Activated CD8-positive, alpha-beta memory T cell treated with anti-CD3 and anti-CD28 coated beads, Interleukin-2, amount 50 U/mL, for 4 hours (primary cell): ENCODE measurements around the gene UBE2D2.
A peak's percentile ranks its signal among the peaks of the same experiment; 100 is the strongest.
"Not testable (repeated sequence)": the region's sequence is repeated elsewhere in the genome, so short reads cannot be mapped to it uniquely, and the experiment has no call there.

Source experiments
- DNase-seq: peaks from one replicate; pipeline ENCODE4 v3.0.0-alpha.2; 2020

UBE2D2 gene

DNA sequence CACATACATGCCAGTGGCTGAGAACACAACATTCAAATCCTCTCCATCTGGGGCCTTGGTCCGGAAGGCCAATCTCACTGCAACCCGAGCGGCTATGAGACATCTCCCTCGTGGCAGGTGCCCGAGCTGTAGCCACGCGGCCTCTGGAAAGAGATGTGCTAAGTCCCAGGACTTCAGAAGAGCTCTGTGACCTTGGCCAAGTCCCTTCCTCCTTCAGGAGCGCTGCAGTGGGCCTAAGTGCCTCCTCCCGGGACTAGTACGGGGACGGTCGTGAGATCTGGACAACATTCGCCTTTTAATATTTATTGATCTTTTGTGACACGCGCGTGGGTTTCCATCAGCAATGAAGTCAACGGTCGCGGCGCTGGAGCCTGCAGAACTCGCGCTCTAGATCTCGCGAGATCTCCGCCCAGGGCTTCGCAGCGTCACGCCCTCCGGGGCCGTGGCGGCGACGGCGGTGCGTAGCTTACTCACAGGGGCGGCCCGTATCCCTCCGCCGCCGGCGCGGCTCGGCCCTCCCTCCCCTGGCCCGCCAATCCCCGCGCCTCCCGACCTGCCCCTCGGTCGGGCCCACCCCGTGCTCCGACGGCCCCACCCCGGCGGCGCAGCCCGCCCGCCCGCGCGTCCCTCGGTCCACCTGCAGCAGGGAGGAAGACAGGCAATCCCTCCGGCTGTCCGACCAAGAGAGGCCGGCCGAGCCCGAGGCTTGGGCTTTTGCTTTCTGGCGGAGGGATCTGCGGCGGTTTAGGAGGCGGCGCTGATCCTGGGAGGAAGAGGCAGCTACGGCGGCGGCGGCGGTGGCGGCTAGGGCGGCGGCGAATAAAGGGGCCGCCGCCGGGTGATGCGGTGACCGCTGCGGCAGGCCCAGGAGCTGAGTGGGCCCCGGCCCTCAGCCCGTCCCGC, at the start of gene UBE2D2:
UBE2D2 (plus strand) TSS at position 588 of the 903 bp plus-strand sequence. CDS start 453 bp downstream, outside the sequence.
- DNase-seq = peak; percentile 99

DNA sequence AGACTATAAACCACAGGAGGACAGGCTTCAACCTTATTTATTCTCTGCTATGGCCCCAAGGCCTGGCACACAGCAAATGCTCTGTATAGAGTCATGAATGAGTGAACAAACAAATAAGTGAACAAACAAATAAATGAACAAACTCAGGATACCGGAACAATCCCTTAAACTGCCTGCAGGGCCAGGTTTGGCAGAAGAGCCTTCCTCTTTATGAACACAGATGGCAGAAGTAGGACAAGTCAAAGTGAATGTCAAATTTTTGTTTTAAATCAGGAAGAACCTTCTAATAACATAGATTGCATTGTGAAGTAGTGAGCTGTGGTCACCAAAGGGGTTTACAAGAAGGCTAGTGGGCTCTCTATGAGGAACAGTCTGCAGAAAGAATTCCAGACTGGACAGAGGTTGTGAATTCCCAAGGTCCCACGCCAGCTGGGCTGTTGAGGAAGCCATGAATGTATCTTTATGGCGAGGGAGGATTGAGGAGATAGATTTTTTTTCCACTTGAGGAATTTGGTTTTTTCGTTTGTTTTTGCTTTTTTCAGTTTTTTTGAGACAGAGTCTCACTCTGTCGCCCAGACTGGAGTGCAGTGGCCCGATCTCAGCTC, 48.3 kb upstream of the UBE2D2 start:
- DNase-seq = no peak

DNA sequence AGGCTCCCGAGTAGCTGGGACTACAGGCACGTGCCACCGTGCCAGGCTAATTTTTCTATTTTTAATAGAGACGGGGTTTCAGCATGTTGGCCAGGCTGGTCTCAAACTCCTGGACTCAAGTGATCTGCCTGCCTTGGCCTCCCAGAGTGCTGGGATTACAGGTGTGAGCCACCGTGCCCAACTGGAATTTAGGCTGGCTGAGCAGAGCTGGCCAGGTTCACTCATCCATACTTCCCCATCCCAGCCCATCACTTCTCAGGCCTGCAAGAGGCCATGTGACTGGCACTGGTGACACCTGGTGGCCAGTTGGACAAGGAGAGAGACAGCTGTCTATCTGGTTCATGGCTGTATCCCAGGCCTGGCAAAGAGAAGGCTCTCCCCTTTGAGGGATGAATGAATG, 47.7 kb upstream of the UBE2D2 start:
- DNase-seq = peak; percentile 81

DNA sequence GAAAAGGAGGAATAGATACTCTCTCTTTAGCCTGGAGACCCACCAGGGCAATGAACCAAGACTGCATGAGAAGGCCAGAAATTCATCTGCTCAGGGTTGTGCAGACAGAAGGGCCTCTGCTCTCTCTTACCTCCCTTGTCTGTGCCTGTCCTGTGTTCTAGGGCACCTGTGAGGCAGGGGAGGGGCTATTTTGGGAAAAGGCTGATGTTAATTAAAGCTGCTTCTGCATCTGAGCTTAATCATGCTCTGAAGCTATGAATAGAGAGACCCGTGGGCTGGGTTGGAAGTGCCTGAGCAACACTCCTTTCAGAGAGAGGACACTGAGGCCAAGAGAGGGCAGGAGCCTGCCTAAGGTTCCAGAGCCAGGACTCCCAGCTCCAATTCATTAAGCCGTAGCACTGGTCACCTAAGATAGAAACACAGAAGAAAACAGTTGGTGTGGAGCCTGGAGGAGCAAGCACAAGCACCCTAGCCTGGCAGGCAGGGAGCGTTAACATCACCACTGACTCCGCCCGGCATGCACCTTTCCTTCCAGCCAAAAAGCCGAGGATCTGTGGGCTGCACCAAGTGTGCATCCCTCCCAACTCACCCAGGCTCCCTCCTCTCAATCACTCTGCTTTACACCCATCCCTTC, 47.2 kb upstream of the UBE2D2 start:
- no peak for DNase-seq

DNA sequence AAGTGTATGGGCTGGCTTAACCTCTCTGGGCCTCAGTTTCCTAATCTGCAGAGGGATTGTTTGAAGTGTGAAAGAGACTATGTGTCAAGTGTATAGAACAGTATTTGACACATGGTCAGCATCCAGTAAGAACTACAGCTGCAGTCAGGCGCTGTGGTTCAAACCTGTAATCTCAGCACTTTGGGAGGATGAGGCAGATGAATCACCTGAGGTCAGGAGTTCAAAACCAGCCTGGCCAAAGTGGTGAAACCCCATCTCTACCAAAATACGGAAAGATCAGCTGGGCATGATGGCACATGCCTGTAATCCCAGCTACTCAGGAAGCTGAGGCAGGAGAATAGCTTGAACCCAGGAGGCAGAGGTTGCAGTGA, 46.7 kb upstream of the UBE2D2 start:
- no peak for DNase-seq

DNA sequence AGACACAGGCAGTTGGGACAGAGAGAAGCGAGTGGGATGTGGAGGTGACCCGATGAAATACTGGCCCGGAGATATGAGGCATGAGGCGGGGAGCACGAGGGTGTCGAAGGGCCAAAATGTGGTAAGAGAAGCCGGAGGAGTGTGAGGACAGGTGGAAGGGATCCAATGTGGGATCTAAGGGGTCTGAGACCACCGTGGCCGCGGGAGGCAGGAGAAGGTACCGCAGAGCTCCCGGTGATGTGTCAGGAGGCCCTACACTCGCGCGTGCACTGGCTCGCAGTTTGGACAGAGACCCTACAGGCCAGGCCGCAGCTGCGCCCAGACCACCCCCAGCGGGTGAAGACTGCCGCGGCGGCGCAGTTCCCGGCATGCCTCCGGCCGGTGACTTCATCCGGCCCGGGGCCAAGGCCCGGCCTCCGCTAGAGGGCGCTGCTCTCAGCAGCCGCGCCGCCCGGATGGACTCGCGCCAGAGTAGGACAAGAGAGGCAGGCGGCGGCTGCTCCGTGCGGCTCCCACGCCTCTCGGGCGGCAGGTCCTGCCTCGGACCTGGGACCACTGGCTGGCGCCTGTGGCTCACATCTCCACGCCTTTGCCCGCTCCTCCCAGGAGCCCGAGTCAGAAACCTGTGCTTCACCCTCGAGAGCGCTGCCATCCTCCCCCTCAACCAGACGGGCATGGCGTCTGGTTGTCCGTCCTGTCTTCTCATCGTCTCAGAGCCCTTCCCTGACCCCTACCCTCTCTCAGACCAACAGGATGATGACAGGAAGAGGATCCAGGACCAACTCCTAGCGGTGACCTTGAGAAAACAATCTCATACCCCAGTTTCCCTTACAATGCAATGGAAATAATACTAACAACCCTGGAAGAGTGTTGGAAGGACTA, 43.2 kb upstream of the UBE2D2 start:
- DNase-seq = peak; percentile 90

DNA sequence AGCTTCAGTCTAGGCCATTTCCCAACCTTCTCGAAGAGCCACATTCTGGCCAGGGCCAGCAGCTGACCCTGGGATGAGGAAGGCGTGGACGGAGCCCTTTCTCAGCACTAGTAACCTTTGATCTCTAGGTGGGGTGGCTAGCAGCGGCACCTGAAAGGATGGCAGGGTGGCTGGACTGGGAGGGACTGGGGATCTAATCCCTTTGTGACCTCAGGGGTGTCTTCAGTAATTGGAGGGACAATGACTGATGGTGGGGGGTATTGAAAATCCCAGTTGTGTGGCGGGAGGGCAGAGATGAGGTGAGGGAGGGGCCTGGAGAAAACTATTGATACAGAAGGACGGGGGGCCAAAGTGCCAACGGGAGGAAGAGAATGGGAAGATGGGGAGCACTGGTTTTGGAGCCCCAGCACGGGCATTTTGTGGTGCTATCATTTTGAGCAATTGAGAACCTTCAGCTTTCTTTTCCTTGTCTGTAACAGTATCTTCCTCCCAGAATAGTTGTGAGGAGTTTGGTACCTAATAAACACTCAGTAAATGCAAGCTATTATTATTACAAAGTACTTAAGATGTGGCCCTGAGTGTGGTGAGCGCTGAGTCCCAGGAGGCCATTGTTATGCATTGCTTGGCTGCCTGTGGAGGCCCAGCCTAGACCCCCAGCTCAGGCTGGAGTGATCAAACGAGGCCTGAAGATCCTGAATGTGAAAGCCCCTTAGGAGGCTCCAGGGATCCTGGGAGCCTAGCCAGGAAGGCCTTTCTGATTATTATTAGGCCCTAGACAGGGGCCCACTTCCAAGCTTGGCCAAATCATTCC, 37.3 kb upstream of the UBE2D2 start:
- no peak for DNase-seq

DNA sequence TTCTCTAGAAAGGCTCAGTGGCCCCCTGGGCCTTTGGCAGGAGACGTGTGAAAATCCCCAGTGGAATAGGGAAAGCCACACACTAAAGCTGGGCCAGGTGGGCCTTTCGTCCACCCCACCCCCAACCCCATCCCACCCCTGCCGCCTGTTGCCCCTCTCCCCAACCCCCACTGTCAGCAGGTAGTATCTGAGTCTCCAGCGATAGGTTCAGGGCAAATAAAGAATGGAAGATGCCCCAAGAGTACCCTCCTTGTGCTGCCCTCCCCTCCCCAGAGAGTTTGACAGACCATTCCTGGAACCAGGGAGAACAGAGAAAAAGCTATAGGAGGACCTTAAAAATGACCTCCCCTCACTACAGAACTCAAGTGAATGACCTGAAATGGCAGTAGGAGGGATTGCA, 36.7 kb upstream of the UBE2D2 start:
- DNase-seq = no peak

DNA sequence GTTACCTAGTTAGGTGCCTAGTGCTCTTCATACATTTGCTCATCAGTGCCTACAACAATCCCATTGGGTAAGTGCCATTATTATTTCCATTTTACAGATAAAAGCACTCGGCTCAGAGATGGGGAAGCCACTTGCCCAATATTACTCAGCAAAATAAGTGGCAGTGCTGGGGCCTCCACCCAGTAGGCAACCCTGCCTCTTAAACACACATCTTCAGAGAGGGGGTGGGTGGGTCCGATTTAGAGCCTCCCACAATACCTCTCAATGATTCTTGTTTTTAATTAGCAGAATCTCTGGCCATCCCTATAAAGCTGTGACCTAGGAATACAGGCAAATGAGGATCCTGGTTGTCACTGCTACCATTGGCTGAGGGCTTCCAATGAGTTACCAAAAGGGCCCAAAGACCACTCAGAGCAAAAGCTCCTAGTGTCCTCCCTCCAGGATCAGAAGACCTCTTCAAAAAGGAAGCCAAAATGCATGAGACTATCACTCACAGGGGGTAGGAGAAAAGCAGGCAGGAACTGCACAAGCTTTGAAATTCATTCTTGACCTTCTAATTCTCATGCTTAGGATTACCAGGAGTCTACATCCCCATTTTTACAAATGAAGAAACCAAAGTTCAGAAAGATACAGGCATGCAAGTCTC, 36.1 kb upstream of the UBE2D2 start:
- no peak for DNase-seq

DNA sequence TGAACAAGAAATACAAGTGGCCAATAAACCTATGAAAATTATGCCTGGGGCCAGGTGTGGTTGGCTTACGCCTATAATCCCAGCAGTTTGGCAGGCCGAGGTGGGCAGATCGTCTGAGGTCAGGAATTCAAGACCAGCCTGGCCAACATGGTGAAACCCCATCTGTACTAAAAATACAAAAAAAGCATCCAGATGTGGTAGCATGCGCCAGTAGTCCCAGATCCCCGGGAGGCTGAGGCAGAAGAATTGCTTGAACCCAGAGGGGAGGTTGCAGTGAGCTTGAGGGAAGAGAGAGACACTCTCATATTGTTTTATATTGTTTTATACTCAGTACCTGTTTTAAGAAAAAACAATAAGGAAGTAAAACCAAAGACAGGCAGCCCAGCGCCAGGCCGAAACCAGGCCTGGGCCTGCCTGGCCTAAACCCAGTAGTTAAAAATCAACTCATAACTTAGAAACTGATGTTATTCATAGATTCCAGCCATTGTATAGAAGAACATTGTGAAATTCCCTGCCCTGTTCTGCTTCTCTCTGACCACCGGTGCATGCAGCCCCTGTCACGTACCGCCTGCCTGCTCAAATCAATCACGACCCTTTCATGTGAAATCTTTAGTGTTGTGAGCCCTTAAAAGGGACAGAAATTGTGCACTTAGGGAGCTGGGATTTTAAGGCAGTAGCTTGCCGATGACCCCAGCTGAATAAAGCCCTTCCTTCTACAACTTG, 35.4 kb upstream of the UBE2D2 start:
- not testable (repeated sequence) for DNase-seq

DNA sequence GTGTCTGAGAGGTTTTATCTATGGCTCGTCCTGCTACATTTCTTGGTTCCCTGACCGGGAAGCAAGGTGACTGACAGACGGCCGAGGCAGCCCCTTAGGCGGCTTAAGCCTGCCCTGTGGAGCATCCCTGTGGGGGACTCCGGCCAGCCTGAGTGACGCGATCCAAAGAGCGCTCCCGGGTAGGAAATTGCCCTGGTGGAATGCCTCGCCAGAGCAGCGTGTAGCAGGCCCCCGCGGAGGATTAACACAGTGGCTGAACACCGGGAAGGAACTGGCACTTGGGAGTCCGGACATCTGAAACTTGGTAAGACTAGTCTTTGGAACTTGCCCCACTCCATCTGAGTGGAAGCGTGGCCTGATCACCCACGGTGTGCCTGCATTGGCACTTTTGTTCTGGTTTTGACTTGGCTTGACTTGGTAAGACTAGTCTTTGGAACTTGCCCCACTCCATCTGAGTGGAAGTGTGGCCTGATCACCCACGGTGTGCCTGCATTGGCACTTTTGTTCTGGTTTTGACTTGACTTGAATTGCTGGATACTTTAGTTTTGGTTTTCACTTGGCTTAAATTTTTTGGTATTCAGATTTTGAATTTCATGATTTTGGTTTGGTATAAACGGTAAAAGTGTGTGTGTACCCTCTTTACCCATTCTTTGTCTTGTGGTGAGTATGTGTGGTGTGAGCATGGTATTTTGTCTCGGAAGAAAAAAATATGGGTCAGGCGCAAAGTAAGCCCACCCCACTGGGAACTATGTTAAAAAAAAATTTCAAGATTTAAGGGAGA, 34.6 kb upstream of the UBE2D2 start:
- DNase-seq = not testable (repeated sequence)

DNA sequence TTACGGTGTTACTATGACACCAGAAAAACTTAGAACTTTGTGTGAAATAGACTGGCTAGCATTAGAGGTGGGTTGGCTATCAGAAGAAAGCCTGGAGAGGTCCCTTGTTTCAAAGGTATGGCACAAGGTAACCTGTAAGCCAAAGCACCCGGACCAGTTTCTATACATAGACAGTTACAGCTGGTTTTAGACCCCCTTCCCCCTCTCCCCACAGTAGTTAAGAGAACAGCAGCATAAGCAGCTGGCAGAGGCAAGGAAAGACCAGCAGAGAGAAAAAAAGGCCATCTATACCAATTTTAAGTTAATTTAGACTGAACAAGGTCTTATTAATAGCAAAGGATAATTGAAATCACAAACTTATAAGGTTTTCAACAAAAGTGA, 34.1 kb upstream of the UBE2D2 start:
- not testable (repeated sequence) for DNase-seq

DNA sequence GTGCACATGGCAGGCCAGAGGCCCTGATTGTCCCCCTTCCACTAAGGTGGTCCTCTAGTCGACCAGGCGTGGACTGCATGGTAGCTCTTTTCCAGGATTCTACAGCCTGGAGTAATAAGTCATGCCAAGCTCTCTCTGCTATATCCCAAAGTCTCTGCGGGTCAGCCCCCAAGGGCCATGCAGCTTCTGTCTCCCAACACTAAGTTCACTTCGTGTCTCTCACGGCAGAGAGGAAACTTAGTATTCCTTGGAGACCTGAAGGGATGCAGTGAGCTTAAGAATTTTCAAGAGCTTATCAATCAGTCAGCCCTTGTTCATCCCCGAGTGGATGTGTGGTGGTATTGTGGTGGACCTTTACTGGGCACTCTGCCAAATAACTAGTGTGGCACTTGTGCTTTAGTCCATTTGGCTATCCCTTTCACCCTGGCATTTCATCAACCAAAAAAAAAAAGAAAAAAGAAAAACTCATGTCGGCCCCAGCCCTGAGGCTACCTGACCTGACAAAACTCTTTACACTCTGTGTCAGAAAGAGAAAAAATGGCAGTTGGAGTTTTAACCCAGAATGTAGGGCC, 33.2 kb upstream of the UBE2D2 start:
- not testable (repeated sequence) for DNase-seq

DNA sequence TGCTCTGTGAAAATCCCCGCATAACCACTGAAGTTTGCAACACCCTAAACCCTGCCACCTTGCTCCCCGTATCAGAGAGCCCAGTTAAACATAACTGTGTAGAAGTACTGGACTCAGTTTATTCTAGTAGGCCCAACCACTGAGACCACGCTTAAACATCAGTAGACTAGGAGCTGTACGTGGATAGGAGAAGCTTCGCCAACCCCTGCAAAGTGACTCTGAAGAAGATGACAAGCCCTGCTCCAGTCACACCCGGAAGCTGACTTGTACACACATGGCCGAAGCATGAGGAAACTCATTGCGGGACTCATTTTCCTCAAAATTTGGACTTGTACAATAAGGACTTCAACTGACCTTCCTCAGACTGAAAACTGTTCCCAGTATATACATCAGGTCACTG, 32.4 kb upstream of the UBE2D2 start:
- DNase-seq = not testable (repeated sequence)

DNA sequence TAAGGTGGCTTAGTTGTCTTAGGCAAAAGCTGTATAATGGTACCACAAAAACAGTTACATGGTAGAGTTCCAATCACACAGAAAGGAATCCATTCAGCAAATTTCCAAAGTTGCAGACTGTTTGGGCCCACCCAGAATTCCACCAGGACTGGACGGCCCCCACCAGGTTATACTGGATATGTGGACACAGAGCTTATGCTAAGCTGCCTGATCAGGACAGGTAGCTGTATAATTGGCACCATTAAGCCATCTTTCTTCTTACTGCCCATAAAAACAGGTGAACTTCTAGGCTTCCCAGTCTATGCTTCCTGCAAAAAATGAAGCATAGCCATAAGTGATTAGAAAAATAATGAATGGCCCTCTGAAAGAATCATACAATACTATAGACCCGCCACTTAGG, 31.1 kb upstream of the UBE2D2 start:
- DNase-seq = not testable (repeated sequence)

DNA sequence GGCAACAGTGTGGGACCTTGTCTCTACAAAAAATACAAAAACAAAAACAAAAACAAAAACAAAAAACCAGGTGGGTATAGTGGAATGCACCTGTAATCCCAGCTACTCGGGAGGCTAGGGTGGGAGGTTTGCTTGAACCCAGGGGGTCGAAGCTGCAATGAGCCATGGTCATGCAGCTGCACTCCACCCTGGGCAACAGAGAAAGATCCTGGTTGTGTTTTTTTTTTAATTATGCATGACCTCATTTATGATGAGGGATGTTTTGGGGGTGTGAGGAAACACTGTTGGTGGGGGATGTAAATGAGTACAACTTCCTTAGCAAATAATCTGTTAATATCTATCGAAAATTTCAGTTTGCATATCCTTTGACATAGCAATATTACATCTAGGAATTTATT, 29.4 kb upstream of the UBE2D2 start:
- DNase-seq = no peak

DNA sequence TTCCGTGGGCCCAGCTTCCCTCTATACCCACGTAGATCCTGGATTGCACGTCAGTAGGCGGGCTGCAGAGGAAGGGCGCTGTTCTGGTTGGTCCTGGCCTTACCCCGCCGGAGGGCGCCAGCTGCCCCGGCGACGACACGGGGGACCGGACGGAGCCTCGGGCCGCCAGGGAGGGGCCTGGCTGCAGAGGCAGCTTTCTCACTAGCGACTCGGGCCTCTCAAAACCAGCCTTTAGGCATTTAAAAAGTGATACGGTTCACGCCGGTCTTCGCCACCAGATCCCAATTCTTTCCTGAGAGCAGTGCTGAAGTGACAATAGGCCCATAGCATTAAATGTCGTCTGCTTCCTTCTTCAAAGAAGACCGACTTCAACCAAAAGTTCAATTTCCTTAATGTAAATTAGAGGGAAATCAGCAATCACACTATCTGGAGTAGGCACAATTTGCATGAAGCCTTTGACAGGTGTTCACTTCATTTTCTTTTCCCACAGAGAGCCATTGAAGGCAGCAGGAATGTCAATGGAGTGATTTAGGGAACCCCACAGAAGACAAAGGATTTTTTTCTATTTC, 17.6 kb upstream of the UBE2D2 start:
- peak; percentile 46 for DNase-seq

DNA sequence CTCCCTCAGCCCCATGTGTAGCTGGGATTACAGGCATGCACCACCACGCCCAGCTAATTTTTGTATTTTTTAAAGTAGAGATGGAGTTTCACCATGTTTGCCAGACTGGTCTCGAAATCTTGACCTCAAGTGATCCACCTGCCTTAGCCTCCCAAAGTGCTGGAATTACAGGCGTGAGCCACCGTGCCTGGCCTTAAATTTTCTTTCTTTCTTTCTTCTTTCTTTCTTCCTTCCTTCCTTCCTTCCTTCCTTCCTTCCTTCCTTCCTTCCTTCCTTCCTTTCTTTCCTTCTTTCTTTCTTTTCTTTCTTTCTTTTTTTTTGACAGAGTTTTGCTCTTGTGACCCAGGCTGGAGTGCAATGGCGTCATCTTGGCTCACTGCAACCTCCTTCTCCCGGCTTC, 14.5 kb upstream of the UBE2D2 start:
- DNase-seq = not testable (repeated sequence)
